ENCODE data around the gene RTEL1.

Gene RTEL1

DNA sequence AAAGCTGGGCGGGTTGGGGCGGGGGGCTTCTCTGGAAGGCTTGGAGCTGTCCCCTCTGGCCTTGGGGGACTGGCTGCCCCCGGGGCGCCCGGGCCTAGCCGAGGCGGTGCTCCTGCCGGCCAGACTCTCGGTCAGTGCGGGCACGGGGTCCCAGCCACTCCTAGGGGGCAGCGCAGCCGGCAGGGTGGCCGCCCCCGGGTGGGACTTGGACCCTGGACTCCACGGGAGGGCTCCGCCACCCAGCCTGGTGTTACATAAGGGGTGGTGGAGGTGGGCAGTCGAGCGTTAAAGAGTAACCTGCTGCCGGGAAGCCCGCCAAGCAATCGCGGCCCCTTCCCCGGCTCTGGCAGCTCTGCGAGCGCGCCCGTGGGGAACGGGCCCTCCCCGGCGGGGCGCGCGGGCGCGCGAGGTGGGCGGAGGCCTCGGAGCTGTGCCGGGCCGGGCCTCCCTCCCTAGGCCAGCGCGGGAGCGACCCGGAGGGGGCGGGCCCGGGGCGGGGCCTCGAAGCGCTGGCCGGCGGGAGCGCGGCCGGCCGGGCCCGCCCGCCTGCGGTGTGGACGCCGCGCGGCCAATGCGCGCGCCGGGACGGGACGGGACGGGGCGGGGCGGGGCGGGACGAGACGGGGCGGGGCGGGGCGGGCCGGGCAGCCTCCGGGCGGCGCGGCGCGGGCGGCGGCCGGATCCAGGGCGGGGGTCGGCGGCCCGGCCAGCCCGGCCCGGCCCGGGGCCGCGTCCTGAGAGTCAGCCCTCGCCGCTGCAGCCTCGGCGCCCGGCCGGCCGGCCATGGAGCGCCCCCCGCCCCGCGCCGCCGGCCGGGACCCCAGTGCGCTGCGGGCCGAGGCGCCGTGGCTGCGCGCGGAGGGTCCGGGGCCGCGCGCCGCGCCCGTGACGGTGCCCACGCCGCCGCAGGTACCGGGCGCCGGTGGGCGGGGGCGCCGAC, 81.3 kb downstream of the RTEL1 start, which contains the start of gene SLC2A4RG:
Gene SLC2A4RG, plus strand, starts transcription at position 647 of the 940 bp plus-strand sequence. Its CDS starts 137 bp downstream, at position 784.
- peak; percentile 77 for DNase-seq

DNA sequence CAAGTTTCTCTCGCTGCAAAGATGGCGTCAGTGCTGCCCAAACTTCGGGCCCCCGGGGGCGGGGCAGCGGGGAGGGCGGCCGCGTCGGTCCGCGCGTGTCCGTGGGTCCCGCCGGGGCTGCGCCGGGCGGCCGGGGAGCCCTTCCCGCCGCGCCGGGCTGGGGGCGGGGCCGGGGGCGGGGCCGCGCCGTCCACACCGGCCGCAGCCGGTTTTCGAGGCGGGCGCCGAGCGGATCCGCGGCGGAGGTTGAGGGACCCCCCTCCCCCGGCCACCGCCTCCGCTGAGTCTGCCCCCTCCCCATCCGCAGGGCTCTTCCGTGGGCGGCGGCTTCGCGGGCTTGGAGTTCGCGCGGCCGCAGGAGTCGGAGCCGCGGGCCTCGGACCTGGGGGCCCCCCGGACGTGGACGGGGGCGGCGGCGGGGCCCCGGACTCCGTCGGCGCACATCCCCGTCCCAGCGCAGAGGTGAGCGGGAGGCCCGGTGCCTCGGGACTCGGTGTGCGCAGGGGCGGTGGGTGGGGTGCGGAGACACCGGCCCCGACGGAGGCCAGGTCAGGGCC, 82.0 kb downstream of the RTEL1 start:
- DNase-seq, result peak; percentile 44
- Histone ChIP-seq H3K27ac (ENCODE audit: low read depth, low read length) (peak overlapping the region; percentile 90), H3K4ac (ENCODE audit: low read depth, low read length) (peak overlapping the region; percentile 90), H3K4me1 (ENCODE audit: control insufficient read depth, low read depth, low read length) (no peaks in the 10 kb centered on the region), H3K4me3 (ENCODE audit: low read length) (peak overlapping the region; percentile 79), H4K8ac (ENCODE audit: low read depth, low read length) (no peak overlapping the region), H3K4me2 (ENCODE audit: low read length) (peak overlapping the region; percentile 78), H4K5ac (ENCODE audit: low read length) (no peak overlapping the region), H3K36me3 (ENCODE audit: control insufficient read depth, insufficient read depth, low read length) (no peaks in the 10 kb centered on the region), H3K18ac (ENCODE audit: low read length) (peak overlapping the region; percentile 82), H3K23ac (ENCODE audit: low read length) (peak overlapping the region; percentile 45), H3K79me2 (ENCODE audit: control insufficient read depth, insufficient read depth, low read length) (no peaks in the 10 kb centered on the region), H2BK15ac (replicated peaks; ENCODE audit: low read depth) (no peak overlapping the region), H3K56ac (ENCODE audit: low read length) (peak overlapping the region; percentile 91), H2BK120ac (ENCODE audit: low read depth, low read length) (no peak overlapping the region), H3K79me1 (ENCODE audit: low read length) (no peaks in the 10 kb centered on the region), H2BK5ac (ENCODE audit: low read length) (no peak overlapping the region), H2AK5ac (ENCODE audit: low read length) (no peak overlapping the region), H3K9ac (ENCODE audit: low read length) (peak overlapping the region; percentile 91), H3K27me3 (ENCODE audit: insufficient read depth, low read length, poor library complexity) (no peaks in the 10 kb centered on the region)
- WGBS (ENCODE audit: extremely low coverage, insufficient coverage, low lambda C conversion rate), result no CpG with 5 or more reads among the region's 80 CpGs

More for the DNA sequence above, 81.3 kb downstream of the RTEL1 start, which contains the start of gene SLC2A4RG:
- H3K79me1 ChIP-seq (ENCODE audit: low read length), result no peaks in the 10 kb centered on the region
- no peak within 1 kb of the TSS for H2BK120ac ChIP-seq (ENCODE audit: low read depth, low read length)
- no peaks in the 10 kb centered on the region for H3K36me3 ChIP-seq (ENCODE audit: control insufficient read depth, insufficient read depth, low read length)
- H3K56ac ChIP-seq (ENCODE audit: low read length), result peak within 1 kb of the TSS; percentile 91
- no CpG with 5 or more reads among the region's 136 CpGs for WGBS (ENCODE audit: extremely low coverage, insufficient coverage, low lambda C conversion rate)
- H3K27me3 ChIP-seq (ENCODE audit: insufficient read depth, low read length, poor library complexity), result no peaks in the 10 kb centered on the region
- peak within 1 kb of the TSS; percentile 45 for H3K23ac ChIP-seq (ENCODE audit: low read length)
- peak within 1 kb of the TSS; percentile 82 for H3K18ac ChIP-seq (ENCODE audit: low read length)
- no peak within 1 kb of the TSS for H2BK5ac ChIP-seq (ENCODE audit: low read length)
- H3K9ac ChIP-seq (ENCODE audit: low read length), result peak within 1 kb of the TSS; percentile 91
- no peak within 1 kb of the TSS for H4K8ac ChIP-seq (ENCODE audit: low read depth, low read length)
- H2BK15ac ChIP-seq (replicated peaks; ENCODE audit: low read depth), result no peak within 1 kb of the TSS
- peak within 1 kb of the TSS; percentile 79 for H3K4me3 ChIP-seq (ENCODE audit: low read length)
- no peaks in the 10 kb centered on the region for H3K79me2 ChIP-seq (ENCODE audit: control insufficient read depth, insufficient read depth, low read length)
- peak within 1 kb of the TSS; percentile 78 for H3K4me2 ChIP-seq (ENCODE audit: low read length)
- H3K27ac ChIP-seq (ENCODE audit: low read depth, low read length), result peak within 1 kb of the TSS; percentile 90
- peak within 1 kb of the TSS; percentile 90 for H3K4ac ChIP-seq (ENCODE audit: low read depth, low read length)
- no peak within 1 kb of the TSS for H2AK5ac ChIP-seq (ENCODE audit: low read length)
- no peaks in the 10 kb centered on the region for H3K4me1 ChIP-seq (ENCODE audit: control insufficient read depth, low read depth, low read length)
- H4K5ac ChIP-seq (ENCODE audit: low read length), result no peak within 1 kb of the TSS

DNA sequence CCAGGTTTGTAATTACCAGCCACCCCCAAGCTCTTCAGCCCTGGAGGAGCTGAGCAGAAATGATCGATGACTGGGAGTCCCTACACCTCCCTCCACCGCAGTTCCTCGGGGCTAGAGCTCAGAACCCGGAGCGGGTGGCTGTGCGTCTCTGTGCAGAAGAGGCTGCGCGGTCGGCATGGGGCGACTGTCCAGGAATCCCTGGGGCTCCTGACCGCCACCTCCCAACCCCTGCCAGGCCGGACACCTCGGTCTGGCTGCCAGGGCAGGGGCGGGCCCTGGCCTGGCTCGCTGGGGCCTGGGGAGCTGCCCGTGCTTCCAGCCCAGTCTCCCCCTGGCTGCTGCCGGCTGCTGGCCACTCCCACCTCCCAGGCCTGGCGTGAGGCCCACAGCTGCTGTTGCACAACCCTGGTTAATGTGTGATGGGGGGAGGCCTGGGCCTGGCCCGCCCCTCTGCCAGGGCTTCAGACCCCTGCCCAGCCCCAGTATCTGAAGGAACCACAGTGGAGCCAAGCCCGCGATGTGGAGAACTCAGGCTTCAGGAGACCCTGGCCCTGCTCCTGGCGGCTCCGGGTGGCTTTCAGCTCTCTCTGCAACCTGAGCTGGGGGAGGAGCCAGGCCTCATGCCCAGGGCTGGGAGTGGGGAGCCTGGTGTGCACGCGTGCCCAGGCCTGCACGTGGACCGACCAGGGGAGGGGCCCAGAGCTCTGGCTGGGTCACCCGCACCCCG, 82.7 kb downstream of the RTEL1 start:
- H3K18ac ChIP-seq (ENCODE audit: low read length), result peak overlapping the region; percentile 82
- peak overlapping the region; percentile 78 for H3K4me2 ChIP-seq (ENCODE audit: low read length)
- no peak overlapping the region for H4K8ac ChIP-seq (ENCODE audit: low read depth, low read length)
- peak overlapping the region; percentile 79 for H3K4me3 ChIP-seq (ENCODE audit: low read length)
- no peaks in the 10 kb centered on the region for H3K79me1 ChIP-seq (ENCODE audit: low read length)
- no peaks in the 10 kb centered on the region for H3K36me3 ChIP-seq (ENCODE audit: control insufficient read depth, insufficient read depth, low read length)
- peak; percentile 88 for DNase-seq
- peak overlapping the region; percentile 91 for H3K9ac ChIP-seq (ENCODE audit: low read length)
- no peaks in the 10 kb centered on the region for H3K4me1 ChIP-seq (ENCODE audit: control insufficient read depth, low read depth, low read length)
- no peak overlapping the region for H4K5ac ChIP-seq (ENCODE audit: low read length)
- peak overlapping the region; percentile 90 for H3K27ac ChIP-seq (ENCODE audit: low read depth, low read length)
- no peaks in the 10 kb centered on the region for H3K79me2 ChIP-seq (ENCODE audit: control insufficient read depth, insufficient read depth, low read length)
- peak overlapping the region; percentile 45 for H3K23ac ChIP-seq (ENCODE audit: low read length)
- H2BK15ac ChIP-seq (replicated peaks; ENCODE audit: low read depth), result no peak overlapping the region
- peak overlapping the region; percentile 91 for H3K56ac ChIP-seq (ENCODE audit: low read length)
- H3K27me3 ChIP-seq (ENCODE audit: insufficient read depth, low read length, poor library complexity), result no peaks in the 10 kb centered on the region
- H2BK120ac ChIP-seq (ENCODE audit: low read depth, low read length), result no peak overlapping the region
- no peak overlapping the region for H2BK5ac ChIP-seq (ENCODE audit: low read length)
- H3K4ac ChIP-seq (ENCODE audit: low read depth, low read length), result no peak overlapping the region
- no CpG with 5 or more reads among the region's 29 CpGs for WGBS (ENCODE audit: extremely low coverage, insufficient coverage, low lambda C conversion rate)
- H2AK5ac ChIP-seq (ENCODE audit: low read length), result no peak overlapping the region

DNA sequence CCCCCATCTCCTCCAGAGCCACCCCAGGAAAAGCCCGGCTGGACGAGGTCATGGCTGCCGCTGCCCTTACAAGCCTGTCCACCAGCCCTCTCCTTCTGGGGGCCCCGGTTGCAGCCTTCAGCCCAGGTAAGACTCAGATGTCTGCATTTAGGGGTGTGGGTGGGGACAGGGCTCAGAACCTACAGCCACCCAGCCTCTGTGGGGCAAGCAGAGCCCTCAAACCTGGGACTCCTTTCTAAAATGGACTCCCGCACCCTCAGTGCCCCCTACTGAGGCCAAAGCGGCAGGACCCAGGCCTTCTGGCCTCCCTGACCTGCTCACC, 83.2 kb downstream of the RTEL1 start:
- Histone ChIP-seq H2BK15ac (replicated peaks; ENCODE audit: low read depth) (no peak overlapping the region), H3K4ac (ENCODE audit: low read depth, low read length) (no peak overlapping the region), H2BK5ac (ENCODE audit: low read length) (no peak overlapping the region), H3K27me3 (ENCODE audit: insufficient read depth, low read length, poor library complexity) (no peaks in the 10 kb centered on the region), H3K4me1 (ENCODE audit: control insufficient read depth, low read depth, low read length) (no peaks in the 10 kb centered on the region), H3K79me2 (ENCODE audit: control insufficient read depth, insufficient read depth, low read length) (no peaks in the 10 kb centered on the region), H2BK120ac (ENCODE audit: low read depth, low read length) (no peak overlapping the region), H3K27ac (ENCODE audit: low read depth, low read length) (peak overlapping the region; percentile 90), H3K18ac (ENCODE audit: low read length) (no peak overlapping the region), H3K79me1 (ENCODE audit: low read length) (no peaks in the 10 kb centered on the region), H4K8ac (ENCODE audit: low read depth, low read length) (no peak overlapping the region), H4K5ac (ENCODE audit: low read length) (no peak overlapping the region), H3K9ac (ENCODE audit: low read length) (peak overlapping the region; percentile 91), H3K4me3 (ENCODE audit: low read length) (no peak overlapping the region), H3K23ac (ENCODE audit: low read length) (peak overlapping the region; percentile 24), H3K4me2 (ENCODE audit: low read length) (peak overlapping the region; percentile 78), H3K56ac (ENCODE audit: low read length) (peak overlapping the region; percentile 91), H3K36me3 (ENCODE audit: control insufficient read depth, insufficient read depth, low read length) (no peaks in the 10 kb centered on the region), H2AK5ac (ENCODE audit: low read length) (no peak overlapping the region)
- no CpG with 5 or more reads among the region's 6 CpGs for WGBS (ENCODE audit: extremely low coverage, insufficient coverage, low lambda C conversion rate)
- DNase-seq, result no peak

DNA sequence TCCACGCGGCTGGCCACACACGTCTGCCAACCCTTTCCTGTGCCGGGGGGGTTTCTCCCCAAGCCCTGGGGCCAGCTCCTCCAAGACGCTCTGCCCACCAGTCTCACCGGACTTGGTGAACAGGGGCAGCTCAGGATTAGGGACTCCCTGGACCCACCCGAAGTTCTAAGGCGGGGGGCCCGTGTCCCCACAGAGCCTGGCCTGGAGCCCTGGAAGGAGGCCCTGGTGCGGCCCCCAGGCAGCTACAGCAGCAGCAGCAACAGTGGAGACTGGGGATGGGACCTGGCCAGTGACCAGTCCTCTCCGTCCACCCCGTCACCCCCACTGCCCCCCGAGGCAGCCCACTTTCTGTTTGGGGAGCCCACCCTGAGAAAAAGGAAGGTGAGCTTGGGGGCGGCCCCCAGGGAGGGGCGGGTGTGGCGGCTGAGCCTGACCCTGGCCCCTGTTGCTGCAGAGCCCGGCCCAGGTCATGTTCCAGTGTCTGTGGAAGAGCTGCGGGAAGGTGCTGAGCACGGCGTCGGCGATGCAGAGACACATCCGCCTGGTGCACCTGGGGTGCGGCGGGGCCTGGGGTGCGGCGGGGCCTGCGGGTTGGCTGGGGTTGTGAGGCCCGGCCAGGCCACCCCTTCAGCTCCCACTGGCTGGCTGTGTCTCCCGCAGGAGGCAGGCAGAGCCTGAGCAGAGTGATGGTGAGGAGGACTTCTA, 83.7 kb downstream of the RTEL1 start:
- Histone ChIP-seq H3K4ac (ENCODE audit: low read depth, low read length) (no peak overlapping the region), H4K5ac (ENCODE audit: low read length) (no peak overlapping the region), H3K27me3 (ENCODE audit: insufficient read depth, low read length, poor library complexity) (no peaks in the 10 kb centered on the region), H3K4me1 (ENCODE audit: control insufficient read depth, low read depth, low read length) (no peaks in the 10 kb centered on the region), H3K36me3 (ENCODE audit: control insufficient read depth, insufficient read depth, low read length) (no peaks in the 10 kb centered on the region), H3K79me1 (ENCODE audit: low read length) (no peaks in the 10 kb centered on the region), H2BK15ac (replicated peaks; ENCODE audit: low read depth) (no peak overlapping the region), H3K79me2 (ENCODE audit: control insufficient read depth, insufficient read depth, low read length) (no peaks in the 10 kb centered on the region), H2BK120ac (ENCODE audit: low read depth, low read length) (no peak overlapping the region), H3K4me2 (ENCODE audit: low read length) (no peak overlapping the region), H3K4me3 (ENCODE audit: low read length) (no peak overlapping the region), H3K56ac (ENCODE audit: low read length) (peak overlapping the region; percentile 91), H2AK5ac (ENCODE audit: low read length) (no peak overlapping the region), H3K23ac (ENCODE audit: low read length) (peak overlapping the region; percentile 24), H4K8ac (ENCODE audit: low read depth, low read length) (no peak overlapping the region), H3K9ac (ENCODE audit: low read length) (peak overlapping the region; percentile 91), H2BK5ac (ENCODE audit: low read length) (no peak overlapping the region), H3K18ac (ENCODE audit: low read length) (no peak overlapping the region), H3K27ac (ENCODE audit: low read depth, low read length) (no peak overlapping the region)
- DNase-seq, result no peak
- no CpG with 5 or more reads among the region's 30 CpGs for WGBS (ENCODE audit: extremely low coverage, insufficient coverage, low lambda C conversion rate)

All from mesendoderm (in vitro differentiated cells).